ENCODE results near the gene CEP85L.
"Not testable (repeated sequence)": the region's sequence is repeated elsewhere in the genome, so short reads cannot be mapped to it uniquely, and the experiment has no call there.

CEP85L gene

DNA sequence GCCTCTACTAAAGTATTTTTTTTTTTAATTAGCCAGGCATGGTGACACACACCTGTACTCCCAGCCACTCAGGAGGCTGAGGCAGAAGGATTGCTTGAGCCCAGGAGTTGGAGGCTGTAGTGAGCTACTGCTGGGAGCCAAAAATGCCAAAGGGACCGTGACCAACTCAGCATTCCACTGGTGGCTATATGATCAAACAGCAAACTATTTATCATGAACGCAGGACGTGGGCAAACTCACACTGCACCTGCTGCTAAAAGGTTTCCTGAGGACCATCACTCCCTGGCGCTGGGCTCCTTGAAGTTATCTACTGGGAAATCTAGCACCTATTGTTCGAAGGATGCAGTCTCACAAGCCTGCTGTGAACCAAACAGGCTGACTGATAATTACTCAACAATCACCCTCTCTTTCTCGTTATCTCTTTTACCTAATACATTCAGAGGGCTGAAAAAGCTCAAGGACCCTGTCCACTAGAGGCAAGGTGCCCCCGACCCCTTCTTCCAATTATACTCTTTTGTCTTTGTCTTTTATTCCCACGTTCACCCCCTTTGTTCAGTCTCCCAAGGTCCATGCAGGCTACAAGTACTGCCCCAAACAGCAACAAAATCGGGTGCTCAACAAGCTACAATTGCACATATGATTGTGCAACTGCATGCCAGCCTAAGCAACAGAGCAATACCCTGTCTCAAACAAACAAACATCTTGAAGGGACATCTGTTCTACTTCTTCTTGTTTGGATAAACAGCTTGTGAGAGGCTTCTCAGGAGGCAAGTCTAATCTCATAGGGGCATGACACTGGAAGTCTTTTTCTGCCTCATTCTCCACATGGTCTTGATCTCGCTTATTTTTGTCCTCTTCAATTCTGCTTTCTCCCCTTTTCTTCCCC lies 151.0 kb downstream of the CEP85L start:
- DNase-seq (ENCODE audit: low read depth, low spot score) = no peak

DNA sequence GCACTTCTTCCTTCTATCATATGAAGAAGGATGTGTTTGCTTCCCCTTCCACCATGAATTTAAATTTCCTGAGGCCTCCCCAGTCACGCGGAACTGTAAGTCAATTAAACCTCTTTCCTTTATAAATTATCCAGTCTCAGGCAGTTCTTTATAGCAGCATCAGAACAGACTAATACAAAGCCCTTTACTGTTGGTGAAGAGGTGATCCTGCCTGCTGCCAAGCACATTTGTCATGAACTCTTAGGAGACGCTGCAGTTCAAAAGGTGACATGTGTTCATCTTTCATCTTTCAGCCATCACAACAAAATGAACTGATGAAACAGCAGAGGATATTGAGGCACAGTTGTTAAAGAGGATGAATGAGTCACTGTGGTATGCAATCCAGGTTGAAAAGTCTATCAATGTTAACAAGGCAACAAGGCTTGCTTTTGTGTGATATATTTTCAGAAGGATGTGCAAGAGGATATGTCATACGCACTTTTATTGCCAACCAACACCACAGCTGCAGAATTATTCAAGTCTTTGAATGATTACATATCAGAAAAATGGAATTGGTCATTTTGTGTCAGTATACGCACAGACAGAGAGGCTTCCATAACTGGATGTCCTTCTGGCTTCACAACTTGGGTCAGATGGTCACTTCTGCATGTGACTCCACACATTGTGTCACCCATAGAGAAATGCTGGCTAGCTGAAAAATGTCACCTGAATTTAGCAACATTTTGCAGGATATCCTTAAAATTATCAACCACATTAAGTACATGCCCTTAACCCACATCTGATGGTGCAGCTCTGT lies 155.7 kb downstream of the CEP85L start:
- DNase-seq (ENCODE audit: low read depth, low spot score) = no peak

DNA sequence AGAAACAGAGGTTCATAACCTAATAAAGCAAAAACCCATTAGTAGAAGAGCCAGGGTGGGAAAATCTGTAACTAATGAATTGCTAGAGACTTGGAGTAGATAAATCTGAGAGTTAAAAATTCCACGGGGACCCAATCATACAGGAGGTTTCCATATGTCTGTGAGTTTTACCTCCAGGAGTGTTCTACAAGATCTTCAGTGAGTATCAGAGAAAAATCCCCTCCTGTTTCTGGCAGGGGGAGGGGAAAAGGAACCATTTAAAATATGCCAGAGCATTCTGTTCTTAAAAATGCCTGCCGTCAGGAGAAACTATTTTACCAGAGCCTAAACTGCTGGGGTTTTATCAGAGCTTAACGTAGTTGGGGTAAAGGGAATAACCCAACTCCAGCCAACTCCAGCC lies 157.3 kb downstream of the CEP85L start:
- no peak for DNase-seq (ENCODE audit: low read depth, low spot score)

DNA sequence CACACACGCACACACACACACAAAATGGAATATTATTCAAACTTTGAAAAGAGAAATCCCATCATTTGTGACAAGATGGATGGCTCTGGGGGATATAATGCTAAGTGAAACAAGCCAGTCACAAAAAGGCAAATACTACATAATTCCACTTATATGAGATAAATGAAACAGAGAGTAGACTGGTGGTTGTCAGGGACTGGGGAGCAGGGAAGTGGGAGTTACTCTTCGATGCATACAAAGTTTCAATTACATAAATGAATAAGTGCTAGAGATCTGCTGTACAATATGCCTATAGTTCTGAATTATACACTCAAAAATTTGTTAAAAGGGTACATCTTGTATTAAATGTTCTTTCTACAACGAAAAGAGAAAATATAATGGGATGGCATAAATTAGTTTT lies 161.4 kb downstream of the CEP85L start:
- DNase-seq (ENCODE audit: low read depth, low spot score) = no peak

DNA sequence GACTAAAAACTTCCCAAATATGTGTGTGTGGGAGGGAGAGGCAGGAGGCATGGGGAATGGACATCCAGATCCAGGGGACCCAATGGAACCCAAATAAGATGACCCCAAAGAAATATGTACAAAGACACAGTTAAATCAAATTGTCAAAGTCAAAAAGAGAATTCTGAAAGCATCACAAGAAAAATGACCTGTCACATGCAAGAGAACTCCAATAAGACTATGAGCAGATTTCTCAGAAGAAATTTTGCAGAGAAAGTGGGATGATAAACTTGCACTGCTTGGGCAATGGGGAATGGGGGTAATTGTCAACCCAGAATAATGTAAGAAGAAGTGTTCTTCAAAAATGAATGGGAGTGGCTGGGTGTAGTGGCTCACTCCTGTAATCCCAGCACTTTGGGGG lies 162.8 kb downstream of the CEP85L start:
- DNase-seq (ENCODE audit: low read depth, low spot score) = no peak

DNA sequence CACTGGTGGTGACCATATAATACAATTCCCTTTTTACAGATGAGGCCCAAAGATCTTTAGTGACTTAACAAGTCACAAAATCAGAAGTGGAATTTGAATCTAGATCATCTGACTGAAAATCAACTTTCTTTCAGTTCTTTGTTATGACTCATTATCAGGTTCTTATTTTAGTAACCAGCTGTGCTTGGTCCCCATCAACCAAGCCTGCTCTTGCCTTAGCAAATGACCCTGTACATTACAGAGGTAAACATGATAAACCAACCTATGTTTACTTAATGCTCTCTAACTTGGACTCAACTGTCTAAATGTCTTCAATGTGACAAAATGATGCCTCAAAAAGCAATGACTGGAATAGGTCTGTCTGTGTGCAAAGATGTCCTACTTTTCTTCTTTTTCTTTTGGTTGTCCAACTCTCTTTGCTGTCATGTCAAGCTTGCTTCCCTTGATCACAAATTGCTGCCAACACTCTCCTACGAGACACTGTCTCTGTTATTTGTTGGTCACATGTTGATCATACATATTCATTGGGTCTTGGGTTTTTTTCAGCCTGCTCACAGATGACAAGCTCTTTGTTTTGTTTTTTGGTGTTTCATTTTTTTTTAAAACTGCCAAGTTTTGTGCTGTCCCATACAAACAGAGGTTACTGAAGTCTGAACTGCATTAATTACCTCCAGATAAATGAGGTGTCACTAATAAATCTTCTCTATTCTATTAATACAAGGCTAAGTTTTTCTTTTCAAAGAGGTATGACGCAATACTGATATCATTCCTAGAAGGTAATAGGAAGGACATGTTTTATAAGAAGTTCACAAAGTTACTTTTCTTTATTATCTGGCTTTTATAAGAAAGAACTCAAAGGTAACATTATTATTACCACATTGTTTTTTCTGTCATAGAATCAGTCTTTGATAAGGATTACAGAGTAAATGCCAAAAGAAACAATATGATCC lies 165.5 kb downstream of the CEP85L start:
- no peak for DNase-seq (ENCODE audit: low read depth, low spot score)

DNA sequence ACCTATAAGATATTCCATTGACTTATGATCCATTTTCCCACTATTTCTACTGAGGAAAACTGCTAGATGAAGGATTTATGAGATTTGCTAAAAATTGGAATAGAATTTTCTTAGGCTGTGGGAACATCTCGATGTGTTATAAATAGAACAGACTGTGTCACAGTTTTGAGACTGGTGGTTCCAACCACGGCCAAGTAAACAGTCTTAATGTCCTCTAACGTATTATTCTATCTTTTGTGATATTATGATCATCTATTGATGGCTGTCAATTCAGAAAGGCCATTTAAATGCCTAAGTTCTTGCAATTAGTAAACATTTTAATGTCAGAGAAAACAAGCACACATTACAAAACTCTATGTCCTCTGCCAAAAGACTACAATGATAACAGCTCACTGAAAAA lies 174.8 kb downstream of the CEP85L start:
- DNase-seq (ENCODE audit: low read depth, low spot score) = no peak

DNA sequence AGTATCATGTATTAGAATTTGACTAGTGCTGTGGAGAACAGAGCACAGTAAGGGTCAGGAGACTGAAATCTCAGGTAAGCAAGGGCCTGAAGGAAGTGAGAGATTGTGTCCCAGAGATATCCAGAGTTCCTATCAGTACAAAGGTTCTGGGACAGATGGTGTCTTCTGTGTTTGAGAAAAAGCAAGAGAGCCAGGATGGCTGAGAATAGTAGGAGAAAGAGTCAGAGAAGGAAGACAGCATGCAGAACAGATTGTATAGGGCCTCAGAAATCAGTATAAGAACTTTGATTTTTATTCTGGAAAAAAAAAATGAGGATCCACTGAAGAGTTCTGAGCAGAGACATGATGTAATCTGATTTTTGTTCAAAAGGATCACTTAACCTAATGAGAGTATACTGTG lies 178.1 kb downstream of the CEP85L start:
- no peak for DNase-seq (ENCODE audit: low read depth, low spot score)

DNA sequence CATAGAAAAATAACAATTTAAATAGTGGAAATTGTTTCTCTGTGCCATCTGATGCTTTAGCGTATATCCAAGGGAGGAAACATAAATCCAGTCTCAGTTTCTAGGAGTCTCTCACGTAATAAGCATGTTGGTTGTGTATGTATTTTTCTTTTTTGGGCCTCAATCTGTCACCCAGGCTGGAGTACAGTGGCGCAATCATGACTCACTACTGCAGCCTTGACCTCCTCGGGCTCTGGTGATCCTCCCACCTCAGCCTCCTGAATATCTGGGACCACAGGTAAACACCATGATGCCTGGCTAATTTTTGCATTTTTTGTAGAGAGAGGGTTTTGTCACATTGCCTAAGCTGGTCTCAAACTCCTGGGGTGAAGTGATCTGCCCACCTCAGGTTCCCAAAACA lies 181.9 kb downstream of the CEP85L start:
- no peak for DNase-seq (ENCODE audit: low read depth, low spot score)

DNA sequence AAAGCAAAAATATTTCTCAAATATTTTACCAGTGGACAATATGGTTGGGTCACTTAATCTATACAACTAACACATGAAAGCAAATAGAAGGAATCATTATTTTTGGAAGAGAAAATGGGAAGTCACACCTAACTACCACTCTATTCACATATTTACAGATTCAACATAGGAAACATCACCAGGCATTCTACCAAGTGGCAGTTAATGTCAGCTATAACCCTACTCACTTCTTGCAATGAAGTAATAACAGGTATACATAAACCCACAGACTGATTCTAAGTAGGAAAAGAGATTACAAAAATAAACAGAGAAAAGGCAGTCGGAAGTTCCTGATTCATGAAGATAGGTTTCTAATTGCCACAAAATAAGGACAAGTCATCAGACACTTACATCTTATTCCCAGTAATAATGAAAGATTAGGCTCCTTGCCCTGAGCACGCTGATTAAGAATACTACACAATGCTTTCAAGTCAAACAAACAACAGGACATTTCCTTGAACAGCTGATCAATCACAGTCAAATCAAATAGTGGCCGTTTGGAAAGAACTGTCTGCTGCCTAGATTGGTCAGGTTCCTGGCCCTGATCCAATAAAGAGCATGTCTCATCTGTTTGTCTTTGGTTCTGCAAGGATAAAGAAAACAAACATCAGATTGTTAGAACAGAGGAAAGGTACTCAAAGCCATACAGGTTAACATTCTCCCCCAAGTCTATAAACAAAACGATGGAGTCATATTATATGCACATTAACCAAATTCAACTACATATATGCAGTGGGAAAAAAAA lies 182.5 kb downstream of the CEP85L start:
- DNase-seq (ENCODE audit: low read depth, low spot score) = no peak

DNA sequence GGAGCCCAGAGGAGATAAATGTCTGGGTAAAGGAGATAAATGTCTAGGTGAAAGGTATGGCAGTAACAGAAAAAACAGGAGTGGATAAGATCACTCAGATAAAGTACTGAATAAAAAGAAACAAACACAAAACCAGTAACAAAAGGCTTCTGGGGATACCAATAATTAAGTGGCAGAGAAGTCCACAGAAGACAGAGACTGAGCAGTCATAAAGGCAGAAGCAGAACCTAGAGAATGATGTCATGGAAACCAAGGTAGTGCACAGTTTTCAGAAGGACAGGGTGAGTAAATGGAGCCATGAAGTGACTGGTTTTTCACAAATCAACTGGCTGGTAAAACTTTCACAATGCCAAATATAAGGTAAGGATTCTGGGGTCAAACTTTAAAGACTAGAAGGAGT lies 184.2 kb downstream of the CEP85L start:
- DNase-seq (ENCODE audit: low read depth, low spot score) = no peak

DNA sequence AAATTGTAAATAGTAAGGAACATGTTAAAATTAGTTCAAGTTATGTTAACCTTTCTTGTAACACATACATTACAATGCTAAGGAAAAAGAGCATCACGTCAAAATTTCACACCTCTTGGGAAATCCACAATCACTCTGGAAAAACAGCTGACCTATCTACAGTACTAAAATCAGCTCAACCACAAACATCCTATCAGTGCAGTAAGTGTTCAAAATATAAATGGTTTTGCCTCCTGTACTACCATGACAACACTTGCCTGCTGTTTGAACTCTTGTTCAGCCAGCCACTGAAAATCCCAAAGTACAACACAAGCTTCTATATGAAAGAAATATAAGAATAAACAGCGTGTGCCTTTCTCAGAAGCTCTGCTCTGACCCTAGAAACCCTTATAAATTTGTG lies 186.8 kb downstream of the CEP85L start:
- DNase-seq (ENCODE audit: low read depth, low spot score) = no peak

DNA sequence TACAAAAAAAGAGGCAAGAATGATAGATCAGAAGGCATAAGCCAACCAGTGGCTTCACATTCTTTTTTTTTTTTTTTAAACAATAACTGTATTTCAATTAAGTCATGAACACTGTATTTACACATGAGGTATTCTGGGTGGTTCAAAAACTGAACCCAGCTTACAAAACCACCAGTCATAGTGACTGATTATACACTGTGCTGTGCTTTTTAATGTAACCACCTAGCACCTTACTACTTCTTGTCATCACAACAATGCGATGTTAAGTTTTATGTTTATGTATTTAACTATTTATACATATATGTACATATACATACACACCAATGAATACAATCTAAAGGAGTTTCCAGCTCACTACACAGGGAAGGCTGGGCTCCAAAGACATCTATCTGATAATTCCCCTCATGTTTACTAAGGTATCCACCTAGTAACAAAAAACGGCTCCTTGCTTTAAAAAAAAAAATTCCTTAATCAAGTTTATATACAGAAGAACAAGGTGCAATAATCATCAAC lies 190.4 kb downstream of the CEP85L start:
- DNase-seq (ENCODE audit: low read depth, low spot score) = no peak

DNA sequence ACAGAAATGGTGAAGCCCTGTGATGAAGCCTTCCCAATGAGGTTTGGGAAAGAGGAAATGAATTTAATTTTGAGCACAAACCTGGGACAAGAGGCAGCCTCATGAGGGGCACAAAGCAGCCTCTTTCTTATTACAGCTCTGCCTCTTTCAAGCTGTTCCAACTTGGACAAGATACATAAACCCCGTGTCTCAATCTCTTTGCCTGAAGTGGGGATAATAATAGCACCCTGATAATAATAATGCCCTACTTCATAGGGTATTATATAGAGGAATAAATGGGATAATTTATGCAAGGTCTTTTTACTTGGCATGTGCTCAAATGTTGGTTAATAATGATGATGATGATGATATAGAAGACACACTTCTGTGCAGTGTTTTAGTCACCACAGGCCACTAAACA lies 194.4 kb downstream of the CEP85L start:
- no peak for DNase-seq (ENCODE audit: low read depth, low spot score)

DNA sequence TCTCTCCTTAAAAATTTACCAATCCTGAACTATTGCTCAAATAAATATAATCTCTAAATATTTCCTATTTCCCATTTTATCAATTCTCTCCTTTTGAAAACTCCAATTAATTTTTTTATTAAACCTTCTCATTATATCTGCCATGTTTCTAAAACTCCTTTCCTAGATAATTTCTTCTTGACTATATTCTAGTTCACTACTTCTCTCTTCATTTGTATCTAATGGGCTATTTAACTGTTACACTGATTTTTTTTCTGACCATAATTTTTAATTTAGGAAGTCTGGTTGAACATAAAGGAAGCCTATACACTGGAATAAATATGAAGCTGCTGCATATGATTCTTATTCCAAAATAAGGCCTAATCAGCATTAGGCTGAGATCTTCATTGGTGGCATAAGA lies 199.6 kb downstream of the CEP85L start:
- DNase-seq (ENCODE audit: low read depth, low spot score) = no peak

DNA sequence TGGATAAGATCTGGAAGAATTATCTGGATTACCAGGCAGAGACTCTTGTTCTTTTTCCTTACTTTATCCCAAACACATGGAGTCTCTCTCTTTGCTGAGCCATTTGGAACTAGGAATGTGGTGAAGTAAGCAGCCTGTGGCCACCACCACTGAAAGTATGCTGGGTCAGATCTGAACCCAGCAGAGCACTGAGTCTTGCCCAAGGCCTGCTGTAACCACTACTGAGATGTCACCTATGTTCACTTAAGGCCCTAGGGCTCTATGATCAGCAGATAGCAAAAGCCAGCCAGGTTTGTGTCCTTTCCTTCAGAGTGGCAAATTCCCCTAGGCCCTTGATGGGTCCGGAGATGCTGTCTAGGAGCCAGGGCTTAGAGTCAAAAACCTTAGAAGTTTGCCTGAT lies 206.6 kb downstream of the CEP85L start:
- no peak for DNase-seq (ENCODE audit: low read depth, low spot score)

DNA sequence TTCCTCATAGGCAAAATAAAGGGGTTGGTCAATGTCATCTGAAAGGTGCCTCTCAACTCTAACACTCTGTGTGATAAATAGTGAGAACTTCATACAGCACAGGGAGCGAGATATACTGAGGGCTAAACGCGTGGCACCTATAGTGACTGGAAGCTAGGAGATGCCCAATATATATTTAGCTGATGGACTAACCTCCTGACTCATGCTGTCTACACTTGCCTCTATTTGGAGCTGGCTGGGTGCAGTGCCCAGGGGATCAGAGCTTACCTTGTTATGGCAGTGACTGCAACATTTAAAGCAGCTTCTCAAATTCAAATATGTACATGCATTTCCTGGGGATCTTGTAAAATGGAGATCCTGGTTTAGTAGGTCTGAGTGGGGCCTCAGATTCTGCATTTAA lies 214.9 kb downstream of the CEP85L start:
- DNase-seq (ENCODE audit: low read depth, low spot score) = no peak

DNA sequence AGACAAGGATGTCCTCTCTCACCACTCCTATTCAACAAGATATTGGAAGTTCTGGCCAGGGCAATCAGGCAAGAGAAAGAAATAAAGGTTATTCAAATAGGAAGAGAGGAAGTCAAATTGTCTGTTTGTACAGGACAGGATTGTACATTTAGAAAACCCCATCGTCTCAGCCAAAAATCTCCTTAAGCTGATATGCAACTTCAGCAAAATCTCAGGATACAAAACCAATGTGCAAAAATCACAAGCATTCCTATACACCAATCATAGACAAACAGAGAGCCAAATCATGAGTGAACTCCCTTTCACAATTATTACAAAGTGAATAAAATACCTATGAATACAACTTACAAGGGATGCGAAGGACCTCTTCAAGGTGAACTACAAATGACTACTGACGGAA lies 217.2 kb downstream of the CEP85L start:
- DNase-seq (ENCODE audit: low read depth, low spot score) = not testable (repeated sequence)

DNA sequence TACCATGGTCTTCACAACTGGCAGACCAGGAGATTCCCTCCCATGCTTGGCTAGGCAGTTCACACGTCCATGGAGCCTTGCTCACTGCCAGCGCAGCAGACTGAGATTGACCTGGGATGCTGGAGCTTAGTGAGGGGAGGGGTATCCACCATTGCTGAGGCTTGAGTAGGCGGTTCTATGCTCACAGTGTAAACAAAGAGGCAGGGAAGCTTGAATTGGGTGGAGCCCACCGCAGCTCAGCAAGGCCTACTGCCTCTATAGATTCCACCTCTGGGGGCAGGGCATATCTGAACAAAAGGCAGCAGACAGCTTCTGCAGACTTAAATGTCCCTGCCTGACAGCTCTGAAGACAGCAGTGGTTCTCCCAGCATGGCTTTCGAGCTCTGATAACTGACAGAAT lies 230.1 kb downstream of the CEP85L start:
- not testable (repeated sequence) for DNase-seq (ENCODE audit: low read depth, low spot score)

DNA sequence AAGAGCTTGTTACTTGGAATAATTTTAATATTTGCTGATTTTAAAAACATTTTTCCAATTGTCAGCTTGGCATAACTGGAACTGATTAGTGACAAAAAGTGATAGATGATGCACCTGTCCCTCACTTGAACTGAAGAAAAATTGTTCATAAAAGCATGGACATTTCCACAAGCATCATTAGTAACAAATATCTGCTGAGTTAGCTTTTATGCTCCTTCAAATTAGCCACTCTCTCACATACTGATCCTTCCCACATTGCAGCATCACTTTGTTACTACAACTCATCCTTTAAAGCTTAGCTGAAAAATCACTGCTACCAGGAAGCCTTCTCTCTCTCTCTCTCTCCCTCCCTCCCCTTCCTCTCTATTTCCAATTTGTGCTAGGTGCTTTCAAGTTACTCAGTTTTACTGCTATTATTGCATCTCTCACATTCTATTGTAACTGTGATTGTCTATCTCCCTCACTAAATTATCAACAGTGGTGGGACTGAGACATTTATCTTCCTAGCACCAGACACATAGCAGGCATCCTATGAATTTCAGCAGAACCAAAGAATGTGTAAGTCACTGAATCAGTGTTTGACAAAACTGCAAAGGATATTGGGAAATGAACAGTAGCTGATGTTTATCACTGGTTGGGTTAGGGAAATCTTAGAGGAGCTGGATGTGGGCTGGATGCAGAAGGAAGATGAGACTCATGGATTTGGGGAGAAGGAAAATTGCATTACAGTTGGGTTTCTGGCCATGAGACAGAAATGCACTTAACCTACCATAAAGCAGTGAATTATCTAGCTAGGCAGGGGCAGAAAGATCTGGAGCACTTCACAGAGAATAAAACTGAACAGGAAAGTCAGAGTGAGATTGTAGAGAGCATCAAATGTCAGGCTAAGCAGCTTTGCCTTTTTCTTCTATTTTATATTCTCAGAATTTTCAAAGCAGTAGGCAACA lies 231.7 kb downstream of the CEP85L start:
- DNase-seq (ENCODE audit: low read depth, low spot score) = no peak

Measured in iPS DF 19.7 (cell line).